Progenitor cell of endocrine pancreas (in vitro differentiated cells): Measurements from ENCODE around the gene ADAMTS5. TPM values are rescaled to one million over a fixed set of nuclear protein-coding genes. Genes with fewer than 3 reads are reported as not detected.

Source experiments
- DNase-seq: peaks from one replicate; pipeline ENCODE4 v3.0.0; 2021; ENCODE audit warnings: low spot score; ENCODE audit not compliant: unreplicated experiment
- H3K27ac Mint-ChIP-seq: 2 replicates; pipeline ENCODE4 v1.8.0; 2021; ENCODE audit warnings: mild to moderate bottlenecking, moderate library complexity, mixed read lengths
- H3K27me3 Mint-ChIP-seq: 2 replicates; pipeline ENCODE4 v1.8.0; 2021; ENCODE audit warnings: mixed read lengths
- H3K36me3 Mint-ChIP-seq: 2 replicates; pipeline ENCODE4 v1.8.0; 2022; ENCODE audit warnings: mixed read lengths; ENCODE audit not compliant: insufficient read depth
- H3K4me1 Mint-ChIP-seq: 2 replicates; pipeline ENCODE4 v1.8.0; 2021; ENCODE audit warnings: low read depth, mixed read lengths
- H3K4me3 Mint-ChIP-seq: 2 replicates; pipeline ENCODE4 v1.8.0; 2021; ENCODE audit warnings: low read depth, mild to moderate bottlenecking, moderate library complexity, mixed read lengths
- H3K9me3 Mint-ChIP-seq: 2 replicates; pipeline ENCODE4 v1.8.0; 2021; ENCODE audit warnings: low read depth, mixed read lengths
- CTCF ChIP-seq: fragments of 200-600 bp; sonication (generic); IDR thresholded peaks from one replicate; pipeline ENCODE4 v1.5.0; 2021; ENCODE audit warnings: antibody characterized with exemption, mild to moderate bottlenecking; ENCODE audit not compliant: unreplicated experiment
- long read RNA-seq: library from polyadenylated mRNA; unstranded; transcript quantifications from one replicate; pipeline ENCODE4 v2.0.0, GENCODE V29; 2020
- total RNA-seq: library from RNA; stranded (reverse); gene quantifications from 2 replicates; pipeline ENCODE4 v1.2.1, GENCODE V29; 2021

ADAMTS5 gene
- total RNA-seq, result 3.2 and 6.3 TPM in 2 replicates
- long read RNA-seq, partial matches to known transcripts, result 3 of 4 reads
- long read RNA-seq, other reads (novel, unspliced or antisense), result 1 of 4 reads

- no peak for TF ChIP-seq CTCF
- peaks cover 10% of the 10 kb centered on the region for H3K4me1 Mint-ChIP-seq
- peak; percentile 20 for DNase-seq
- H3K27me3 Mint-ChIP-seq, result peaks cover 84% of the 10 kb centered on the region
- H3K36me3 Mint-ChIP-seq, result no peaks in the 10 kb centered on the region
- peak within 1 kb of the TSS; percentile 73 for H3K27ac Mint-ChIP-seq
- peak within 1 kb of the TSS; percentile 77 for H3K4me3 Mint-ChIP-seq
- H3K9me3 Mint-ChIP-seq, result no peaks in the 10 kb centered on the region
Observed at GRCh38 chr21:26967062-26967913, at the start of gene ADAMTS5. TSS of gene ADAMTS5 (minus strand) at chr21:26967088. CDS start at chr21:26966391, 697 bp downstream.

- Mint-ChIP-seq H3K27me3 (no peaks in the 10 kb centered on the region), H3K4me1 (no peaks in the 10 kb centered on the region), H3K27ac (no peak overlapping the region), H3K36me3 (no peaks in the 10 kb centered on the region), H3K9me3 (peaks cover 5% of the 10 kb centered on the region), H3K4me3 (no peak overlapping the region)
- TF ChIP-seq CTCF, result no peak
- DNase-seq, result no peak
Observed at GRCh38 chr21:27001526-27001925, 34.6 kb upstream of the ADAMTS5 start.

GRCh38 chr21:26983576-26983975 is 16.7 kb upstream of the ADAMTS5 start:
- Mint-ChIP-seq H3K27ac (no peak overlapping the region), H3K27me3 (no peaks in the 10 kb centered on the region), H3K4me1 (peaks cover 1% of the 10 kb centered on the region), H3K4me3 (no peak overlapping the region), H3K9me3 (peaks cover 10% of the 10 kb centered on the region), H3K36me3 (no peaks in the 10 kb centered on the region)
- DNase-seq, result no peak
- TF ChIP-seq CTCF, result no peak

GRCh38 chr21:26982767-26983166 is 15.9 kb upstream of the ADAMTS5 start:
- Mint-ChIP-seq H3K4me3 (no peak overlapping the region), H3K36me3 (no peaks in the 10 kb centered on the region), H3K27me3 (no peaks in the 10 kb centered on the region), H3K4me1 (peaks cover 1% of the 10 kb centered on the region), H3K9me3 (peaks cover 7% of the 10 kb centered on the region), H3K27ac (no peak overlapping the region)
- no peak for DNase-seq
- TF ChIP-seq CTCF, result no peak

- Mint-ChIP-seq H3K27ac (no peak overlapping the region), H3K27me3 (peaks cover 13% of the 10 kb centered on the region), H3K36me3 (no peaks in the 10 kb centered on the region), H3K4me3 (no peak overlapping the region), H3K4me1 (no peaks in the 10 kb centered on the region), H3K9me3 (peaks cover 4% of the 10 kb centered on the region)
- no peak for DNase-seq
- TF ChIP-seq CTCF, result no peak
Observed at GRCh38 chr21:26977746-26978145, 10.9 kb upstream of the ADAMTS5 start.
